Measurements from ENCODE around the gene TM7SF2.

TM7SF2 gene

GRCh38 chr11:65095427-65095826, 16.2 kb upstream of the TM7SF2 start:
- Histone ChIP-seq H3K4me1 (ENCODE audit: insufficient read depth, low read length) (0 out of 2 replicates have a peak, but pooled peaks cover 4% of the 10 kb centered on the region), H3K4me3 (ENCODE audit: low read length) (peak overlapping the region; percentile 81; the same call in 1 of the 2 replicates), H3K27me3 (ENCODE audit: insufficient read depth, low read length) (no peaks in the 10 kb centered on the region), H3K27ac (ENCODE audit: low read length) (no peak overlapping the region), H3K9me3 (ENCODE audit: insufficient read depth, low read depth, low read length) (no peaks in the 10 kb centered on the region), H3K36me3 (ENCODE audit: insufficient read depth, low read depth, low read length) (peaks cover 17% of the 10 kb centered on the region), H3K9ac (ENCODE audit: low read depth, low read length) (peak overlapping the region; percentile 73; the same call in 1 of the 2 replicates)

GRCh38 chr11:65095974-65096806, 15.5 kb upstream of the TM7SF2 start, which contains the start of gene VPS51:
Gene VPS51 (plus strand): TSS chr11:65096214. CDS start chr11:65096251, 37 bp downstream.
- peaks cover 17% of the 10 kb centered on the region for H3K36me3 ChIP-seq (ENCODE audit: insufficient read depth, low read depth, low read length)
- 0 out of 2 replicates have a peak, but pooled peaks cover 4% of the 10 kb centered on the region for H3K4me1 ChIP-seq (ENCODE audit: insufficient read depth, low read length)
- no peaks in the 10 kb centered on the region for H3K9me3 ChIP-seq (ENCODE audit: insufficient read depth, low read depth, low read length)
- H3K9ac ChIP-seq (ENCODE audit: low read depth, low read length), result peak within 1 kb of the TSS; percentile 73
- no peaks in the 10 kb centered on the region for H3K27me3 ChIP-seq (ENCODE audit: insufficient read depth, low read length)
- peak within 1 kb of the TSS; percentile 81 for H3K4me3 ChIP-seq (ENCODE audit: low read length)
- no peak within 1 kb of the TSS for H3K27ac ChIP-seq (ENCODE audit: low read length)

- Histone ChIP-seq H3K27ac (ENCODE audit: low read length) (no peak overlapping the region), H3K4me1 (ENCODE audit: insufficient read depth, low read length) (0 out of 2 replicates have a peak, but pooled peaks cover 4% of the 10 kb centered on the region), H3K27me3 (ENCODE audit: insufficient read depth, low read length) (no peaks in the 10 kb centered on the region), H3K36me3 (ENCODE audit: insufficient read depth, low read depth, low read length) (peaks cover 17% of the 10 kb centered on the region), H3K9ac (ENCODE audit: low read depth, low read length) (no peak overlapping the region; the same call in 1 of the 2 replicates), H3K9me3 (ENCODE audit: insufficient read depth, low read depth, low read length) (no peaks in the 10 kb centered on the region), H3K4me3 (ENCODE audit: low read length) (peak overlapping the region; percentile 81)
Observed at GRCh38 chr11:65096926-65097325, 14.7 kb upstream of the TM7SF2 start.

GRCh38 chr11:65100674-65101350, 10.9 kb upstream of the TM7SF2 start:
- H3K4me1 ChIP-seq (ENCODE audit: insufficient read depth, low read length), result 0 out of 2 replicates have a peak, but pooled peaks cover 4% of the 10 kb centered on the region
- H3K27ac ChIP-seq (ENCODE audit: low read length), result no peak overlapping the region
- no peaks in the 10 kb centered on the region for H3K9me3 ChIP-seq (ENCODE audit: insufficient read depth, low read depth, low read length)
- H3K27me3 ChIP-seq (ENCODE audit: insufficient read depth, low read length), result no peaks in the 10 kb centered on the region
- no peak overlapping the region for H3K4me3 ChIP-seq (ENCODE audit: low read length)
- H3K36me3 ChIP-seq (ENCODE audit: insufficient read depth, low read depth, low read length), result peaks cover 27% of the 10 kb centered on the region
- no peak overlapping the region for H3K9ac ChIP-seq (ENCODE audit: low read depth, low read length)

- no peaks in the 10 kb centered on the region for H3K9me3 ChIP-seq (ENCODE audit: insufficient read depth, low read depth, low read length)
- no peaks in the 10 kb centered on the region for H3K4me1 ChIP-seq (ENCODE audit: insufficient read depth, low read length)
- peaks cover 30% of the 10 kb centered on the region for H3K36me3 ChIP-seq (ENCODE audit: insufficient read depth, low read depth, low read length)
- H3K4me3 ChIP-seq (ENCODE audit: low read length), result no peak overlapping the region
- H3K27ac ChIP-seq (ENCODE audit: low read length), result no peak overlapping the region
- no peak overlapping the region for H3K9ac ChIP-seq (ENCODE audit: low read depth, low read length)
- H3K27me3 ChIP-seq (ENCODE audit: insufficient read depth, low read length), result no peaks in the 10 kb centered on the region
Observed at GRCh38 chr11:65102142-65103095, 9.3 kb upstream of the TM7SF2 start.

- H3K9ac ChIP-seq (ENCODE audit: low read depth, low read length), result no peak overlapping the region
- H3K36me3 ChIP-seq (ENCODE audit: insufficient read depth, low read depth, low read length), result peaks cover 24% of the 10 kb centered on the region
- no peaks in the 10 kb centered on the region for H3K27me3 ChIP-seq (ENCODE audit: insufficient read depth, low read length)
Observed at GRCh38 chr11:65103476-65103875, 8.2 kb upstream of the TM7SF2 start.

GRCh38 chr11:65104628-65105027, 7.0 kb upstream of the TM7SF2 start:
- Histone ChIP-seq H3K9me3 (ENCODE audit: insufficient read depth, low read depth, low read length) (no peaks in the 10 kb centered on the region), H3K9ac (ENCODE audit: low read depth, low read length) (no peak overlapping the region), H3K4me3 (ENCODE audit: low read length) (no peak overlapping the region), H3K4me1 (ENCODE audit: insufficient read depth, low read length) (no peaks in the 10 kb centered on the region), H3K27me3 (ENCODE audit: insufficient read depth, low read length) (no peaks in the 10 kb centered on the region), H3K36me3 (ENCODE audit: insufficient read depth, low read depth, low read length) (peaks cover 23% of the 10 kb centered on the region), H3K27ac (ENCODE audit: low read length) (no peak overlapping the region)

More at GRCh38 chr11:65103476-65103875, 8.2 kb upstream of the TM7SF2 start:
- no peak overlapping the region for H3K27ac ChIP-seq (ENCODE audit: low read length)
- no peak overlapping the region for H3K4me3 ChIP-seq (ENCODE audit: low read length)
- no peaks in the 10 kb centered on the region for H3K4me1 ChIP-seq (ENCODE audit: insufficient read depth, low read length)
- H3K9me3 ChIP-seq (ENCODE audit: insufficient read depth, low read depth, low read length), result no peaks in the 10 kb centered on the region

GRCh38 chr11:65107078-65107477, 4.6 kb upstream of the TM7SF2 start:
- H3K9me3 ChIP-seq (ENCODE audit: insufficient read depth, low read depth, low read length), result no peaks in the 10 kb centered on the region
- H3K4me1 ChIP-seq (ENCODE audit: insufficient read depth, low read length), result no peaks in the 10 kb centered on the region
- no peak overlapping the region for H3K9ac ChIP-seq (ENCODE audit: low read depth, low read length)
- peaks cover 23% of the 10 kb centered on the region for H3K36me3 ChIP-seq (ENCODE audit: insufficient read depth, low read depth, low read length)
- no peak overlapping the region for H3K27ac ChIP-seq (ENCODE audit: low read length)
- H3K4me3 ChIP-seq (ENCODE audit: low read length), result no peak overlapping the region
- no peaks in the 10 kb centered on the region for H3K27me3 ChIP-seq (ENCODE audit: insufficient read depth, low read length)

GRCh38 chr11:65107751-65108468, 3.8 kb upstream of the TM7SF2 start:
- Histone ChIP-seq H3K27me3 (ENCODE audit: insufficient read depth, low read length) (no peaks in the 10 kb centered on the region), H3K27ac (ENCODE audit: low read length) (no peak overlapping the region), H3K9me3 (ENCODE audit: insufficient read depth, low read depth, low read length) (no peaks in the 10 kb centered on the region), H3K4me1 (ENCODE audit: insufficient read depth, low read length) (no peaks in the 10 kb centered on the region), H3K9ac (ENCODE audit: low read depth, low read length) (no peak overlapping the region), H3K4me3 (ENCODE audit: low read length) (no peak overlapping the region), H3K36me3 (ENCODE audit: insufficient read depth, low read depth, low read length) (peaks cover 22% of the 10 kb centered on the region)

- Histone ChIP-seq H3K27ac (ENCODE audit: low read length) (no peak overlapping the region), H3K9ac (ENCODE audit: low read depth, low read length) (no peak overlapping the region), H3K9me3 (ENCODE audit: insufficient read depth, low read depth, low read length) (no peaks in the 10 kb centered on the region), H3K4me1 (ENCODE audit: insufficient read depth, low read length) (peaks cover 5% of the 10 kb centered on the region; the same call in 1 of the 2 replicates), H3K36me3 (ENCODE audit: insufficient read depth, low read depth, low read length) (peaks cover 19% of the 10 kb centered on the region), H3K4me3 (ENCODE audit: low read length) (no peak overlapping the region), H3K27me3 (ENCODE audit: insufficient read depth, low read length) (no peaks in the 10 kb centered on the region)
Observed at GRCh38 chr11:65108469-65109123, 3.1 kb upstream of the TM7SF2 start.
